ENCODE measurements around the gene TCEANC2.
"Not testable (repeated sequence)": the region's sequence is repeated elsewhere in the genome, so short reads cannot be mapped to it uniquely, and the experiment has no call there.

Gene TCEANC2

DNA sequence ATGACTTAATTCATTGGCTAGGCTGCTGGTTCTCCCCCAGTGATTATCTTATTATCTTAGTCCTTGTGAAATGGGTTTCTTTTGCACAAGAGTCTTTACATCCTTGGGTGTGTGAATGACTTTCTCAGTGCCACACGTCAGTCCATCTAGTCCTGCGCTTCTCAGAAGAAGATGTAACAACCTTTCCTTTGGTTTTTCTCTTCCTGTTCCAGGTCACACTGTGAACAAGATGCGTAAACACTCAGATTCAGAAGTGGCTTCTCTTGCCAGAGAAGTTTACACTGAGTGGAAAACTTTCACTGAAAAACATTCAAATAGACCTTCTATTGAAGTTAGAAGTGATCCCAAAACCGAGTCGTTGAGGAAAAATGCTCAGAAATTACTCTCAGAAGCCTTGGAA, 35.0 kb downstream of the TCEANC2 start:
- no peak for DNase-seq (ENCODE audit: low spot score)

DNA sequence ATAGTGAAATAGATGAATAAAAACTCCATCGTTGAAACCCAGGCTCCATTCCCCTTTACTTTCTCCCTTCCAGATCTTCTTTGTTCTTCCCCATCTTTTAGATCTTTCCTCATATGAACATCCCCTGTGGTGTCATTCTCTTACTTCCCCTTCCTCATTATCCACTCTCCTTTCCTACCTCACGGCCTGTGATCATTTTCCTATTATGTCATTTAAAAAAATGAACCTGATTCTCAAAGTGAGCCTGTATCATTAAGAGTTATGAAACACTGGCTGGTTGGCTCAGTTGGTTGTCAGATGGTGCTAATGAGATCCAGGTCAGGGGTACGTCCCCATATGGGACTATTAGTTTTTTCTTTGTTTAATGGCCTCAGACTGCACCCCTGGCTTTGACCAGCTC, 38.3 kb downstream of the TCEANC2 start:
- DNase-seq (ENCODE audit: low spot score) = no peak

DNA sequence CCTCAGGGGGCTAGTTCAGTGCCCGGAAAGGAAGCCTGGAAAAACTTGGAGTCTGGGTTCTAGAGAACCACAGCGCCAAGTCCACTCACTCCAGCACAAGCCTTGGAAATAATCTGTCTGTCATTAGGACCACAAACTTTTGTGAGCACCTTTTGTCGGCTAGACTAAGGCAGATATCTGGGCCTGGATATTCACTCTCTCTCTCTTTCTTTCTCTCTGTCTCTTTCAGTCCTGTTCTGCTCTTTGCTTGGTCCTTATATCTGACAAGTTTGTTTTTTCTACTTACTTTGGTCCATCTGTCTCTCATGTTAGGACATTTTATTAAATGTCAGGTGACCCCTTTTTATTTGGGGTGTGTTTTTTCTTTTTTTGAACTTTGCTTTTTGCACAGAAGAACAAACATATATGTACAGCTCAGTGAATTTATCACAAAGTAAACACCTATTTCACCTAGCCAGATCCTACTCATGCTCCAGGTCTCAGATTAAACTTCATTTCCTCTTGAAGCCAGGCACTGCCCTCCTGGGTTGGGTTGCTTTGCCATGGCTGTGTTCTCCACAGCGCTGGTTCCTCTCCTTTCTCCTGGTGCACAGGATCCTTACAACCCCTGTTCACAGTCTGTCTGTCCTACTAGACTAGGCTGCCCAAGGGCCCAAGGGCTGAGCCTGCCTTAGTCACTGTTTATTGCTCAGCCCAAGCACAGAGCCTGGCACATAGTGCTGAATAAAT, 40.8 kb downstream of the TCEANC2 start:
- no peak for DNase-seq (ENCODE audit: low spot score)

DNA sequence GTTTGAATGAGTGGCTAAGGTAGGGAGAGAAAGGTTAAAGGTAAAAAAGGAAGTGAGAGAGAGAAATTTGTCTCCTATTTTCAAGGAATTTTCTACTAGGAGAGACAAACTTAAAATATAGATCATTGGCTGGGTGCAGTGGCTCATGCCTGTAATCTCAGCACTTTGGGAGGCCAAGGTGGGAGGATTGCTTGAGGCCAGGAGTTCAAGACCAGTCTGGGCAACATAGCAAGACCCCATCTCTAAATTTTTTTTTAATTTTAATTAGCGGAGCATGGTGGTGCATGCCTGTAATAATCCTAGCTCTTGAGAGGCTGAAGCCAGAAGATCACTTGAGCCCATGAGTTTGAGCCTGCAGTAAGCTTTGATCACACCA, 41.3 kb downstream of the TCEANC2 start:
- not testable (repeated sequence) for DNase-seq (ENCODE audit: low spot score)

DNA sequence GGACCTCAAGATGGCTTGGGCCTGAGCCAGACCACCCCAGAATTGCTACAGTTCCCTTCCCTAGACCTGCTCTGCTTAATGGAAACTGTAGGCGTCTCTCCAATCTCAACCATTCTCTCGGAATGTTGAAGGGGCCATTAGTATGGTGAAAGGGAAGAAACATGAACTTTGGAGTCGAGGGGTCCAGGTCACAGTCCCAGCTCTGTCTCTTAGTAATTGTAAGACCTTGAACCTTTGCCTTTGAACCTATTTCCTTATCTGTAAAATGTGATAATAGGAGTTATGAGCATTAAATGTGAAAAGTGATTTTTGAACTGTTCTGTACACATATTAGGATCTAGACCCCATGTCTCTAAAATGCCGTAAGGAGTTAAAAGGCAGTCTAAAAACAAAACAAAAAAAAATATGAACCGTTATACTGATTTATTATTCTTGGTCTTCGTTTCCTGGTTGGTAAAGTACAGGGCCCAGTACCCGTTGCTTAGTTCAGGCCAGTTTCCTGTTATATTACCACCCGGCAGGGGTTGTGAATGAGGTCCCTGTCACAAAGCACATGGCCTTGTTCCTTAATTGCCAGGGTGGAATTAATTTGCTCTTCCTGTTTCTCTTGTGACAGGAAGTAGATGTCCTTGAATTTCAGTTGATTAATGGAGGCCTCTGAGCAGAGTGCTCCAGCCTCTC, 42.3 kb downstream of the TCEANC2 start:
- DNase-seq (ENCODE audit: low spot score) = no peak

DNA sequence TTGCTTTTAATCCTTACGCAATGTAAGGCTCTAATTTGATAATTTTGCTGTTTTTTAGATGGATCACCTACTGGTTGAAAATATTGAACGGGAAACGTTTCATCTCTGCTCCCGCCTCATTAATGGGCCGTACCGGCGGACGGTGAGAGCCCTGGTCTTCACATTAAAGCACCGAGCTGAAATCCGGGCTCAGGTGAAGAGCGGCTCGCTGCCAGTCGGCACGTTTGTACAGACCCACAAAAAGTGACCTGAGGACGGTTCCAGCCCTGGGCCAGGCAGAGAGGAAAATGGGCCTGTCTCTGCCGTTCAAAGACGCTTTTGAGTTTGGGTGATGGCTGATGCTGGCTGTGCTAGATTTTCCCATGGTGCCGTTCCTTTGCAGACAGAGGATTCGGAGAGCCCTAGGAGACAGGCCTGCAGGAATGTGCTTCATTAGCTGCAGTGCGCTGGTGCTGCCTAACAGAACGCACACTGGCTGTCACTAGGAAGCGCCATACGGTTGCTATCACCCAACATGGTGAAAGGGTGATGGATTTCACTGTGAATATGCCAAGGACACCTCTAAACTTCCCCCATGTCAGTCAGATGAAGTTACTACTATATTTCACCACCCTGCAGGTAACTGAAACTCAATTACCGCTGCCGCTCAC, 42.9 kb downstream of the TCEANC2 start:
- no peak for DNase-seq (ENCODE audit: low spot score)

DNA sequence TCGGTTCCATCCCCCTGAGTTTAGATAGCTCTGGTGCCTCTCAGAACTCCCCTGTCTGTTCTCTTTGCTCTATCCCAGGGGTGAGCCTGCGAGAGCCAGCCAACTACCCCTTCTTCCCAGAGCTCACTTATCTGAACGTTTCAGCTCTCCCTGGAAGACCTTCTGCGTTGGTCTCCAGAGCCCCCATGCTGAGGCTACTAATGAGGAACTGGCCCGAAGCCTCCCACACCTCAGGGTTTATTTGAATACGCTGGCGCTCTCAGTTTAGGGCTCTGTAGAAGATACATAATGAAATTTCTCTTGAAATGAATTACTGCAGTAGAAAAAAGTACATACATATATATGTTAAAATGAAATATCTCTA, 43.5 kb downstream of the TCEANC2 start:
- no peak for DNase-seq (ENCODE audit: low spot score)

DNA sequence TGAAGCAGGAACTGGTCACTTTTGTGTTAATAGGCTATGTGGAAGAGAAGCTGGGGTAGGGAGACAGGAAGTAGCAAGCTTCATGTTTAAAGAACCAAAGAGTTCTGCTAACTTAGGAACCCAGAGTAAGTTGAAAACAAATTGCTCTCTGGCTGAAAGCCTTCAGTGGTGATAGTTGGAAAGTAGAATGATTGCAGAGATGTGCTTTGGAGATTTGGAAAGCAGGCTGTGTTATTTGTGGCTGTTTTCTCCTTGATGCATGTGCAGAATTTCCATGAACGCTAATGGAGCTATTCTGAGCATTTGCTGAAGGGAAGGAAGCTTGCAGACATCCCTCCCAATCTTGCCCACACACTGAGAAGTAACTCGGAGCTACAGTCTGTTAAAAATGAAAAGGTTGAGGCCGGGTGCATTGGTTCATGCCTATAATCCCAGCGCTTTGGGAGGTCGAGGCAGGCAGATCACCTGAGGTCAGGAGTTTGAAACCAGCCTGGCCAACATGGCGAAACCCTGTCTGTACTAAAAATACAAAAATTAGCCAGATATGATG, 45.7 kb downstream of the TCEANC2 start:
- DNase-seq (ENCODE audit: low spot score) = no peak

DNA sequence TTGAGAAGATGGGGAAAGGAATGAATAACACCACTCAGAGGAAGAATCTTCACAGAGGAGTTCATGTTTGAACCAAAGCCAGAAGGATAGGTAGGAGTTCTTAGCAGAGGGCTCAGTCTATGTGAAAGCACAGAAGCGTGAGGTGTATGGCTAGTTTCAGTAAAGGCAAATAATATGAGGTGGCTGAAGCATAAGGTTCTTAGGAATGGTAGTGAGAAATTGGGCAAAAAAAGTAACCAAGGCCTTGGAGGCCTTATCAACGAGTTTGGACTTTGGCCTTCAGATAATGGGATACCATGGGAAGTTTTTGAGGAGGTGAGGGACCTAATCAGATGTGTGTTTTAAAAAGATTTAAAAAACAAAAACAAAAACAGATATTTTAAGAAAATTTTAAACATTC, 47.1 kb downstream of the TCEANC2 start:
- DNase-seq (ENCODE audit: low spot score) = no peak

DNA sequence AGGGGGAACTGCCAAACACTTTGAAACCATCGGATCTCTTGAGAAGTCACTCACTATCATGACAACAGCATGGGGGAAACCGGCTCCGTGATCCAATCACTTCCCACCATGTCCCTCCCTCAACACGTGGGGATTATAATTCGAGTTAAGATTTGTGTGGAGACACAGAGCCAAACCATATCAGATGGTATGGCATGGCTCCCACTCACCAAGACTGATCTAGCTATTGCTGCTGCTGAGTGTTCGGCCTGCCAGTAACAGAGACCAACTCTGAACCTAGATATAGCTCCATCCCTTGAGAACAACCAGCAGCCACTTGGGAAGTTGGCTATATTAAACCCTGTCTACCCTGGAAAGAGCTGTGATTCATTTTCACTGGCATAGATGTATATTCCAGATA, 50.0 kb downstream of the TCEANC2 start:
- no peak for DNase-seq (ENCODE audit: low spot score)

DNA sequence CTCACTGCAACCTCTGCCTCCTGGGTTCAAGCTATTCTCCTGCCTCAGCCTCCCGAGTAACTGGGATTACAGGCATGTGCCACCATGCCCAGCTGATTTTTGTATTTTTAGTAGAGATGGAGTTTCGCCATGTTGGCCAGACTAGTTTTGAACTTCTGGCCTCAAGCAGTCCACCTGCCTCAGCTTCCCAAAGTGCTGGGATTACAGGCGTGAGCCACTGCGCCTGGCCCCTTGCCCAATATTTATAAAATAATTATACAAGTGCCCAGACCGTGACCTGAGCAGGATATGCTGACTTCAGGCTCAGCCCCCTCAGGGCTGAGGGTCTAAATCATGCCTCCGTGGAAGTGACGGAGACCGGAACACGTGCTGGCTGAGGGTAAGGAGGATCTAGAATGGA, 51.2 kb downstream of the TCEANC2 start:
- not testable (repeated sequence) for DNase-seq (ENCODE audit: low spot score)

DNA sequence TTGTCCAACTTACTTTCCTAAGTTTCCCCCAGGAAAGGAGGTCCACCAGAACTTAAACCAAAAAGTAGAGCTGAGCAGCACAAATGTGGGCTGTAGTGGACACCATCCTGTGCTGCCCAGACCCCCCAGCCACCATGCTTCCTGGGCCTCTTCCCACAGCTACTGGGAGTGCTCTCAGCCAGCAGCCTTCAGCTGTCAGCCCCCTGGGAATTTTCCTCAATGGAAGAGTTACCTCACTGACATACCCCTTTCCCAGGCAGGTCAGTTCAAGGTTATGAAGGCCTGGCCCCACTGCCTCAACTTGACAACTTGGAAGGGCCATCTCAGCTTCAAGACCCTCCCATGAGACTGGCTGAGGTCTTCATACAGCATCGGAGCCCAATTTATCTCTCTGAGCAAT, 51.7 kb downstream of the TCEANC2 start:
- DNase-seq (ENCODE audit: low spot score) = no peak

DNA sequence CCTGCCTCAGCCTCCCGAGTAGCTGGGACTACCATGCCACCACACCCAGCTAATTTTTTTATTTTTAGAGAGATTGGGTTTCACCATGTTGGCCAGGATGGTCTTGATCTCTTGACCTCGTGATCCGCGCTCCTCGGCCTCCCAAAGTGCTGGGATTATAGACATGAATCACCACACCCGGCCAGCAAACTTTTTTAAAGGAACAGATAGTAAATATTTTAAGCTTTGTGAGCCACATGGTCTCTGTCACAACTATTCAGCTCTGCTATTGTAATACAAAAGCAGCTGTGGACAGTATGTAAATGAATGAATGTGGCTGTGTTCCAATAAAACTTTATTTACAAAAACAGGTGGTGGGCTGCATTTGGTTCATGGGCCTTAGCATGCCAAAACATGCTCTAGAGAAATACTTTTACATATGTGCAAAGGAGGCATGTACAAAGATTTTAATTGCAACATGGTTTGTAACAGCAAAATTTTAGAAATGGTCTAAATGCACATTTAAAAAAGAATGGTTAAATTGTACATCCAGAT, 52.4 kb downstream of the TCEANC2 start:
- DNase-seq (ENCODE audit: low spot score) = no peak

DNA sequence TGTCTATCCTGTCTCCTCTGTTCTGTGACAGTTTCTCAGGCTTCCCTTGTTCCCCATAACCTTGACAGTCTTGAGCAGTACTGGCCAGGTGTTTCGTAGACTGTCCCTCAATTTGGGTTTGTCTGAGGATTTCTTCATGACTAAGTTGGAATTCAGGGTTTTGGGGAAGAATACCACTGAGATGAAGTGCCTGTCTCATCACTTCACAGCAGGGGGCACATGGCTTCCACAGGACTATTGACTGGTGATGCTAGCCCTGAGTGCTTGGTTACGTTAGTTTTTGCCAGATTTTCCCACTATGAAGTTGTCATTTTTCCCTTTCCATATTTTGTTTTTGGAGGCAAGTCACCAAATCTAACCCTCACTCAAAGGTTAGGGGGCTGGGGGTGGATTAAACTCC, 53.7 kb downstream of the TCEANC2 start:
- no peak for DNase-seq (ENCODE audit: low spot score)

DNA sequence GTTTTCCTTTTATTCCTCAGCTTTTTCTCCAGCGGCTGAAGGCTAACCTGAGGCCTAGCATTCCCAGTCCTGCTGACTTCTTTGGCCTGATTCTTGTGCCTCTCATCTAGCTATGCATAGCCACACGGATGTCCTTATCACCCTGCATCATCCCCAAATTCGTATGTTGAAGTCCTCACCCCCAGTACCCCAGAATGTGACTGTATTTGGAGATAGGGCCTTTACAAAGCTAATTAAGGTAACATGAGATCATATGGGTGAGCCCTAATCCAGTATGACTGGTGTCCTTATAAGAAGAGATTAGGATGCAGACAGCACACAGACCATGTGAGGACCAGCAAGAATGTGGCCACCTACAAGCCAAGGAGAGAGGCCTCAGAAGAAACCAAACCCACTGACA, 54.7 kb downstream of the TCEANC2 start:
- DNase-seq (ENCODE audit: low spot score) = no peak

DNA sequence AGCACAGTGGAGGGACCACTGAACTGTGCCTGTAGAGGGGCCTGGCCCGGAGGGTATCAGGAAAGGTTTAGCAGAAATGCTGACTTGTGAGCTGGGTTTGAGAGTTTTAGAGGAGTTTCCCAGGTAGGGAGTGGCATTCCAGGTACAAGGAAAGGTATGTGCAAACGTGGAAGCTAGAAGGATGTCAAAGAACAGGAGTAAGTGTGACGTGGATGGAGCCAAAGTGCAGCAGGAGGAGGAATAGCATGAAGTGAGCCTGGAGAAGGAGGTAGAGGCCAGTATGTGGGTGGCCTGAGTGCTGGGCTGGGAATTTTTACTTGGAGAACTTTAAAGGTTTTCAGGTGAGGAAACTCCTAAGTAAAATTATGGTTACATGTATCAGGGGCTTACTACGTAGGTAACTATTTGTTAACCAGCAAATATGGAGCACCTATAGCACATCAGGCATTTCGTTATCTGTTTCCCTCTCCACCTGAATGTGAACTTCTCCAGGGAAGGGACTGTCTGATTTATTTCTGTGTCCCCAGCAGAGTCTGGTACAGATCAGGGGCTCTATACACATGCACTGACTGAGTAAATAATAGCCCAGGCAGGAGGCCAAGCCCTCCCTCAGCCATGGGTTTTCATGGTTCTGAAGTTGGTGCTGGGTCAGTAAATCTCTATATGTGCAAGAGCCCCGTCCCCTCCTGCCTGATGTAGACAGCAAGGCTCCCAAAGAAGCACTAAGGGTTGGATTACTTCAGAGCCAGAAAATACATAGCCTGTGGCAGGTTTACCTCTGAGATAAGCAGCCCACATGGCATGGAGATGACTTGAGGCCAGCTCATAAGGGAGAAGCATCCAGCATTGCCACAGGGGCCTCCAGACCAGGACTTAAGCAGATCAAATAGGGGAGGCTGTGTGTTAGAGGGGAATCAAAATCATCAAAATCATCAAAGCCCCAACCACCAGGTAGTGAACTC, 56.0 kb downstream of the TCEANC2 start:
- no peak for DNase-seq (ENCODE audit: low spot score)

DNA sequence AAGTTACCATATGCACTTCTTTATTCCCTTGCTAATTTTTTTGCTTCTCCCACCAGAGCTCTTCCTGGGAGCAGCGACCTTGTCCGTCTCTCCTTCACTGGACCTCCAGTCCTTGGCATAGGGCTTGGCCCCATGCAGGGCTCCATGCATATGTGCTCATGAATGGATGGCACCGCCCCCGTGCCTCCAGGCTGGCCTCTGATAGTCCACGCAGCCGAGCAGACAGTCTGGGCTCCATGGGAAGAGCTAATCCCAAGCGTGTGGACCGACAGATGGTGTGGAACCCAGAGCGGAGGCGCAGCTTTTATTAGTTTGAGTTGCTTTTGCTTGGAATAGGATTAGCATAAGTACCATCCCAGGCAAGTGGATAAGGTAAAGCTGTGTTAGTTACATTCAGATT, 57.6 kb downstream of the TCEANC2 start:
- no peak for DNase-seq (ENCODE audit: low spot score)

DNA sequence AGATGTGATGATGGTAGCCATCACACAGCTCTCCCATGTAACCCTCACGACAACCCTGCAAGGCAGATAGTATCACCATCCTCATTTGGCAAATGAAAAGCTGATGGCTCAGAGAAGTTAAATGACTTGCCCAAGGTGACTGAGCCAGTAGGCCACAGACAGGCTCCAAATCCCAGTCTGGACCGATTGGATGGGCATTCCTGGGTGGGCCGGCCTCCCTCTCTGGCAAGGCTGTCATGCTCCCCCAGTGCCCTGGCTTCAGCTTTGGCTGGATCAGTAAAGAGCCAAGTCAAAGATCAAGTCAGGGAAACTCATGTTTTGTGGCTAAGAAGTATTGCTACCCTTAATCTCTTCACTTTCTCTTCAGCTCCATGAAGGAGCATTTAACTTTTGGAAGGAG, 58.2 kb downstream of the TCEANC2 start:
- no peak for DNase-seq (ENCODE audit: low spot score)

DNA sequence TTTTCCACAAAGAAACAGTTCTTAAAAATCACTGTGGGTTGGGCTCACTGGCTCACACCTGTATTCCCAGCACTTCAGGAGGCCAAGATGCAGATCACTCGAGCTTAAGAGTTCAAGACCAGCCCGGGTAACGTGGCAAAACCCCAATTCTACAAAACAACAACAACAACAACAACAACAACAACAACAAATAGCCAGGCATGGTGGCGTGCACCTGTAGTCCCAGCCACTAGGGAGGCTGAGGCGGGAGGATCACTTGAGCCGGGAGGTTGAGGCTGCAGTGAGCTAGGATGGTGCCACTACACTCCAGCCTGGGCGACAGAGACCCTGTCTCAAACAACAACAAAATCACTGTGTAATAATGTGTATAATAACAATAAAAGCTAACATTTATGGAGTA, 58.6 kb downstream of the TCEANC2 start:
- DNase-seq (ENCODE audit: low spot score) = no peak

DNA sequence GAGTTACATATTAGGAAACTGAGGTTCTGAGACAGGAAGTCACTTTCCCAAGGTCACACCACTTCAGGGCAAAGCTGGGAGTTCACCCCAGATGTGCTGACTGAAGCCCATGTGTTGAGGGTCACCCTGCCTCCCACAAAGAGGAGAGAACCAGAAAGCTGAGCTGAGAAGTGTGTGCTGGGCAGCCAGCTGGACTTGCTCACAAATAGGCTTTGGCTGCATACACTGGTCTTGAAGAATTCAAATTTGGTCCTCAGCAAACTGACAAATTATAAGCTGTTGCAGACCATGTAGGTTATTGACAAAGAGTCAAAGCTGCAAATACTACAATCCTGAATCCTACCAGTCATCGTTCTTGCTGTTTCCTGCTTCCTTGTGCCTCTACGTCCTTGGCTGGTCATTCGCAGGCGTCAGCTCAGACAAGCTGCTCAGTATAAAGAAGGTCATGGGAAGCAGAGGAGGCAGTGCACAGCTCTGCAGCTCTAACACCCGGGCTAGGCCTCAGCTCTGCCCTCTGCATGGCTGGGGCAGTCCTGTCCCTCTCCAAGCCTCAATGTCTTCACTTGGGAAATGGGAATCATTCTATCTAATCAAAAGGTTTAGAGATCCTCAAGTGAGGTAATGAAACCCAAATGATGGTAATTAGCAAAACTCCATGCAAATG, 59.4 kb downstream of the TCEANC2 start:
- DNase-seq (ENCODE audit: low spot score) = no peak

DNA sequence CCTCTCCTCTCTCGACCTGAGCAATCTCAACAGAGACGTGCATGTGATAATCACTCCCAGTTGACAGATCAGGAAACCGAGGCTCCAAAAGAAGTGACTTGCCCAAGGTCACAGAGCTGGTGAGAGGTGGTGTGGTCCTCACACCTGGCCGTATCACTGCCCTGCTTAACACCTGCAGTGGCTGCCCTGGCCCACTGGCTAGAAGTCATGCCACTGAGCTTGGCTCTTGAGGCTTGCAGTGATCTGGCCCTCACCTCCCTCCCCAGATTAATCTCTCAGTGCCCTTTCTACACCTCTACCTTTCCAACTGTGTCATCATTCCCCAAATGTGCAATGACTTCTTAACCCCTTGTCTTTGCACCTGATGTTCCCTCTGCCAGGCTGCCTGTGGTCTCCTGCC, 60.6 kb downstream of the TCEANC2 start:
- DNase-seq (ENCODE audit: low spot score) = no peak

Data from CD4-positive, alpha-beta T cell treated with Interleukin-2 at 100 ng/mL for 4 hours (primary cell).